Measurements from ENCODE around the gene FKBP4. TPM values are rescaled to one million over a fixed set of nuclear protein-coding genes. Genes with fewer than 3 reads are reported as not detected.

The FKBP4 gene
- total and polyA plus RNA-seq, 2 donors (not counting 1 experiment from before 2014, with no cell fraction given): 19.3 to 56.7 TPM

- Histone ChIP-seq H3K36me3 (replicated peaks in 1 of 2; ENCODE audit: control extremely low read depth in 1 of 2, control insufficient read depth in 1 of 2, extremely low read depth in 1 of 2, insufficient read depth in 2 of 2, low read length in 1 of 2) (peaks cover 0 to 8% of the 10 kb centered on the region in 2 experiments), H3K9me3 (ENCODE audit: control extremely low read depth in 1 of 3, control insufficient read depth in 2 of 3, insufficient read depth in 1 of 3, low read length in 2 of 3) (no peaks in the 10 kb centered on the region), H3K9ac (ENCODE audit: low read length) (no peak overlapping the region), H3K4me3 (ENCODE audit: control extremely low read depth in 1 of 5, extremely low read depth in 1 of 5, insufficient read depth in 1 of 5, low read depth in 2 of 5, low read length in 4 of 5) (no peak overlapping the region), H3K4me2 (replicated peaks; ENCODE audit: low read depth, low read length, poor library complexity, severe bottlenecking) (no peak overlapping the region), H3K4me1 (ENCODE audit: control insufficient read depth in 2 of 2, insufficient read depth in 2 of 2, low read length in 2 of 2) (peaks cover 12 to 21% of the 10 kb centered on the region in 2 donors), H3K79me2 (ENCODE audit: control insufficient read depth, insufficient read depth, low read length) (peaks cover 23% of the 10 kb centered on the region), H2AFZ (ENCODE audit: insufficient read depth, low read depth, low read length, poor library complexity, severe bottlenecking) (no peak overlapping the region), H3K27me3 (replicated peaks in 1 of 4; ENCODE audit: control extremely low read depth in 1 of 4, control insufficient read depth in 3 of 4, insufficient read depth in 4 of 4, low read length in 3 of 4) (no peaks in the 10 kb centered on the region), H4K20me1 (ENCODE audit: control insufficient read depth, insufficient read depth, low read length, poor library complexity, severe bottlenecking) (peaks cover 21% of the 10 kb centered on the region), H3K27ac (ENCODE audit: low read length in 2 of 2) (no peak overlapping the region)
- ChIA-PET POLR2A (interaction anchor here (0.6 to 1.1 kb wide), 2 partner anchors 18 to 961 kb away, joined by 4 to 6 read pairs; no protein-coding TSS in a partner anchor), CTCF (interaction anchor here (0.8 to 1.4 kb wide), 4 partner anchors 8 to 23 kb away, joined by 3 to 5 read pairs (median 3); partner anchors contain the start of gene ITFG2)
- Mint-ChIP-seq H3K27ac (peak overlapping the region; percentile 15), H3K4me3 (peak overlapping the region; percentile 66), H3K27me3 (no peaks in the 10 kb centered on the region), H3K9me3 (ENCODE audit: insufficient read depth) (no peaks in the 10 kb centered on the region), H3K4me1 (peaks cover 23% of the 10 kb centered on the region)
- TF ChIP-seq, protein P1, sequence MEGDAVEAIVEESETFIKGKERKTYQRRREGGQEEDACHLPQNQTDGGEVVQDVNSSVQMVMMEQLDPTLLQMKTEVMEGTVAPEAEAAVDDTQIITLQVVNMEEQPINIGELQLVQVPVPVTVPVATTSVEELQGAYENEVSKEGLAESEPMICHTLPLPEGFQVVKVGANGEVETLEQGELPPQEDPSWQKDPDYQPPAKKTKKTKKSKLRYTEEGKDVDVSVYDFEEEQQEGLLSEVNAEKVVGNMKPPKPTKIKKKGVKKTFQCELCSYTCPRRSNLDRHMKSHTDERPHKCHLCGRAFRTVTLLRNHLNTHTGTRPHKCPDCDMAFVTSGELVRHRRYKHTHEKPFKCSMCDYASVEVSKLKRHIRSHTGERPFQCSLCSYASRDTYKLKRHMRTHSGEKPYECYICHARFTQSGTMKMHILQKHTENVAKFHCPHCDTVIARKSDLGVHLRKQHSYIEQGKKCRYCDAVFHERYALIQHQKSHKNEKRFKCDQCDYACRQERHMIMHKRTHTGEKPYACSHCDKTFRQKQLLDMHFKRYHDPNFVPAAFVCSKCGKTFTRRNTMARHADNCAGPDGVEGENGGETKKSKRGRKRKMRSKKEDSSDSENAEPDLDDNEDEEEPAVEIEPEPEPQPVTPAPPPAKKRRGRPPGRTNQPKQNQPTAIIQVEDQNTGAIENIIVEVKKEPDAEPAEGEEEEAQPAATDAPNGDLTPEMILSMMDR (IDR thresholded peaks at IDR 0.05): no peak
- TF ChIP-seq EZH2 (IDR thresholded peaks at IDR 0.05; ENCODE audit: borderline replicate concordance, insufficient read depth, low read depth, low read length, poor library complexity, severe bottlenecking): no peak
- intact Hi-C loops (cut with micrococcal nuclease): loop anchor here (10.0 kb wide), 2 partner anchors 788 to 1082 kb away; partner anchors contain the start of genes DCP1B and PARP11
- DNase-seq: no peak
- WGBS (ENCODE audit: insufficient coverage): 76% methylated on average over 22 of the region's 25 CpGs
- no peak for ATAC-seq (ENCODE audit: low read depth)
Observed at GRCh38 chr12:2792671-2793500, 1.9 kb upstream of the FKBP4 start.

All from B cell (primary cell).